A204.1 (cell line): ENCODE results near the gene ROPN1.
"Not testable (repeated sequence)": the region's sequence is repeated elsewhere in the genome, so short reads cannot be mapped to it uniquely, and the experiment has no call there.

Experiments used
- FAIRE-seq: peaks from 2 replicates; lab custom pipeline; 2012; peaks lifted over from hg19 to GRCh38; lab: Jason Lieb, UNC

The ROPN1 gene

DNA sequence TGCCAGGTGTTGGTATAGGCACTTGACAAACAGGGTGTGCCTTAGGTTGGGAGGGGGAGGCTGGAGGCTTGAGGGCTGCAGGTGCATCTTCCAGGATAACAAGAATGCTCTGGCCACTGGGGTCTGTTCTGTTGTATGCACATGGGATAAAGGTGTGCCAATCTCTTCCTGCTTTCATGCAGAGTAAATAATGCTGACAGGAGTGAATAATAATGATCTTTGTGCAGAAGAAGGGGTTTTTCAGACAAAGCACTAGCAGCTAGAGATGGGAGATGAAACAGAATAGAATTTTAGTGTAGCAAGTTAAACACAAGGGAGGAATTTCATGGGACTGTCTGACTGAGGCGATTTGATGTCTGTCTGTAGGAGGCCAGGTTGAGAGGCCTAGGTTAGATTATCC is 1.9 kb upstream of the ROPN1 start:
- no peak for FAIRE-seq

GRCh38 chr3:123986427-123986826 is 5.5 kb downstream of the ROPN1 start:
- FAIRE-seq = no peak

GRCh38 chr3:123984957-123985356 is 7.0 kb downstream of the ROPN1 start:
- no peak for FAIRE-seq

DNA sequence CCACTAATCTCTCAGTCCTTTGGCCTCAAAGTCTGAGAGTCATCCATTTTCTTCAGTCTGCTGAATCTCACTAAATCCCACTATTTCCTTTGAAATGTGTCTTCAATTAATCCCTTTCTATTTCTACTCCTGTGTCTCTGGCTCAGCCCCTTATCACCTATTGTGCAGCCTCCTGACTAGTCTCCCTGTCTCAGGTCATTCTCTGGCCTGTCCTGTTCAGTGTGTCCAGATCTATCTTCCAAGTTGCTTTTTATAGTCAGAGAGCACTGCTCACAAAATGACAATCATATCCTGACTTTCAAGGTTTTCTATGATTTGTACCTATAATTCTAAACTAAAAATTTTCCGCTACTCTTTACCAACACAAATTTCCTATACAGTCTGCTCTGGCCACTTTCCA is 7.6 kb downstream of the ROPN1 start:
- no peak for FAIRE-seq

DNA sequence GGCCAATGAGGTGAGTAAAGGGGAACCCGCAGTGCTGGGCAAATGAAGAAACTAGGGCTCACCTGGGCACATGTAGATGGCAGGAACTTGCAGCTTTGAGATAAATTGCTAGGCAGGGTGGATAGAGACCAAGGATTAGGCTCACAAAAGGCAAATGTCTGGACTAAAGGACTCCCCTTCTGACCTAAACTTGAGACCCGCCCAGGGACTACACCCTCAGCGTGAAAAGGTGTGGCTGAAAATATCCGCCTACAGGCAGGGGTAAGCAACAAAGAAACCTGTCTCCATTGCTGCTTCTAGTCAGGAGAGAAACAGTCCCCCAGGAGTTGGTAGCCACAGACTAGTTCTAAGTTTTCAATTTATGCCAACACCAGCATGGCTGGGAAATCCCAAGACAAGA is 10.6 kb downstream of the ROPN1 start:
- not testable (repeated sequence) for FAIRE-seq

- FAIRE-seq = no peak
These were observed 11.4 kb downstream of the ROPN1 start for GRCh38 chr3:123980539-123980938.

- FAIRE-seq = not testable (repeated sequence)
These were observed 12.1 kb downstream of the ROPN1 start for GRCh38 chr3:123979525-123980501.

DNA sequence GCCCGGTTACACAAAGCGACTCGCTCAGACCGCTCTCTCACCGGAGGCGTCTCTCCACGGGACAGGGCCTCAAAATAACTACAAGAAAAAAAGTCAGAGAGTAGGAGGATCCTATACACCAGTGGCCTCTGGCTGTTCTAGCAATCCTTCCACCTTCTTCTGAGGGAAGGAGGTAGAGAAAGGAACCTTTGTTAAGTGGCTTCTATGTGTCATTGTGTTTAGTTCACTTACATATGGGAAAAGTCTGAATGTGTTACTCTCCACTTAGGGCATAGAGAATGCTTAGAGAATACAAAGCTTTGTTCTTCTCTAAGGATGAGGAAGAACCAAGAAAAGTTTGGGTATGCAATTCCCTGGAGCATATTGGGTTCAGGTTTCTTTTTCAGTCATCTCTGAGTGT is 15.0 kb downstream of the ROPN1 start:
- FAIRE-seq = not testable (repeated sequence)

GRCh38 chr3:123976181-123976898 is 15.6 kb downstream of the ROPN1 start:
- FAIRE-seq = not testable (repeated sequence)

DNA sequence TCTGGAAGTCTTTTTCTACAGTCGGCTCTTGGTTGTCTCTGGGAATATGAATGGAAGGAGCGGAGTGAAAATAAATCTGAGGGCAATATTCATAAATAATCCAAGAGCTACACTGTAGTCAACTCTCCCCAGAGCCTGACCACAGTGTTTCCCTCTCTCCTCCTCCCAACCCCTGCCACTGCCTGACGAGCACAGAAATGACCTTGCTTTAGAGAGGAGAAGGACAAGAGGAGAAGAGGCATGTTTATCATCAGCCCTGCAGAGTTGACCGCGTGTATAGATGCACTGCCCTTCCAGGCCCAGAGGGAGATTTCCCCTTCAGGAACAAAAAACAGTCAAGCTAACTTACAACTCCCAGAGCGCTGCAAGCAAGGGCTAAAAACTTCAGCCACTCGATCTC is 16.9 kb downstream of the ROPN1 start:
- FAIRE-seq = not testable (repeated sequence)

- FAIRE-seq = no peak
These were observed 20.5 kb downstream of the ROPN1 start for GRCh38 chr3:123971406-123971805.

DNA sequence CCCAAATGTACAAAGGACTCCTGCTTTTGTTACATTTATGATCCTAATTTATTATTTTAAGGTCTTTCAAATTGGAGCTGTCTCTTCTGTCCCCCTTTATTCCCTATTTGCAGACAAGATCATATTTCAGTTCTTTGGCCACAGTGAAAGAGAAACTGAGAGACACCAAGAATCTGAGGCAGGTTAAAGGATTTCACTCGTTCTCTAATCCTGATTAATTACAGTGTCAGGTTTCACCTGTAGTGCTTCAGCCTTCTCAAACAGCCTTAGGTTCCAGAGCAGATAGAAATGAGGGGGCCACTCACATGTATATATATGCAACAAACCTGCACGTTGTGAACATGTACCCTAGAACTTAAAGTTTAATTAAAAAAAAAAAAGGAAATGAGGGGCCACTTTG is 24.7 kb downstream of the ROPN1 start:
- FAIRE-seq = not testable (repeated sequence)

DNA sequence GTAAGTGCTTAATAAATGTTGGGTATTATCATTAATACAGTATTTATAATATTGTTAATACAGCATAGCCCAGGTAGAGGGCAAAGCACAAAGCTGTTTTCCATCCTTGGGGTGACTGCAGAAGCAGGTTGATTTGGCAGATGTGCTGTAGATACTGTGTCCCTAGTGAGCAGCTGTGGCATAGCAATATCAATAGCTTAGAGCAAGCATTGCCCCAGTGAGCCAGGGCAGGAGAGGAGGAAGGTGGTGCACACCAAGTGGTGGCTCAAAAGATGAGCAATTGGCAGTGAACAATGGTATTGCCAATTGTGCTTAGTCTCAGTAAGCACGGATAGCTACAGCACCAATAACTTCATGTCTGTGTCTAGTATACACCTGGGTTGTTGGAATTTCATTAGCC is 25.1 kb downstream of the ROPN1 start:
- FAIRE-seq = not testable (repeated sequence)

DNA sequence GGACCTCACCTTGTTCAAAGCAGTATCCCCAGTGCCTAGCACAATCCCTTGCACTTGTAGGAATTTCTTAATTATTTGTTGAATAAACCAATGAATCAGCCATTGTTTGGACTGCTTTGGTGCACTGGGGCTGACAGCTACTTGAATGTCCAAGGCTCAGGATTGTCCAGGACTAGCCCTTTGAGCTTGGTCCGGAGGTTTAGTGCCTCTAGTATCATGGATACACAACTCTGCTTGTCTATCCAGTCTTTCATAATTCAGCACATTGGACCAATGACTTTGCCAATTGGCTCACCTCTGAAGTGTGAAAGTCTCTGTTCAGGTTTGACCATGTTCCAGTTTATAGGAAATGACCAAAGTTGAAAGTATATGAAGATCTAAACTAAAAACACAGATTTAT is 27.1 kb downstream of the ROPN1 start:
- not testable (repeated sequence) for FAIRE-seq

DNA sequence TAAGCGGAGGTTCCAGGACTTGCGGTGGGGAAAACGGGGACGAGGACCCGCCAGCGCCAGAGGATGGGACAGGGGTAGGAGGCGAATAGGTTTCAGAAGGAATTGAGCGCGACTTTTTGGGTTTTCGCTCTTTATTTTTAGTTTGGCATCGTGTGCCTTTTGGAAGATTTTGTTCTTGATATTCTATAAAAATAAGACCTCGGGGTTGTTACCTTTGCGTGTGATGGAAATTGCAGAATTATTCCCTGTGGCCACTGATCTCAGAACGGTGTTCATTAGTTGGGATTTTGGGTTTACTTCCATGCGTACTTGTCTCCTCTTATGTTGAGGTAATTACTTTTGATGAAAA is 30.4 kb downstream of the ROPN1 start:
- FAIRE-seq = no peak

GRCh38 chr3:123960781-123961507 is 31.0 kb downstream of the ROPN1 start, which contains the start of gene CCDC14:
Gene CCDC14 (minus strand): TSS chr3:123961229. CDS start chr3:123961173, 56 bp downstream.
- no peak for FAIRE-seq

DNA sequence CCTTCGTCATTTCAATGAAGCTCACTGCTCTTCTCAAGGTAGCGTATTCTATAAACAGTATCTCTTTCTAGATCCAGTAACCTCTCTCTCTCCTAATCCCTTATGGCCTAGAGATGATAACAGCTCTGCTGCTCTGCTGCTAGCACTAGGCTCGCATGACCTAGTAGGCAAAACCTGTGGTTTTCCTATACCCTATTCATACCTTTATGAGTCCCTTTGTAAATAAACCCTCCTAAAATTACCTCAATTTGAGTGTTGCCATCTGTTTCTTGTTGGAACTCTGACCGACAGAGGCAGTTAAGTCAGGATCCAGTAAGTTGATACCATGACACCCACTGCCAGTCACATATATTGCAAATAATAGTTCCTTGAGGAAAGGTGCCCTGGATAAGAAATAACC is 38.2 kb downstream of the ROPN1 start:
- FAIRE-seq = no peak

DNA sequence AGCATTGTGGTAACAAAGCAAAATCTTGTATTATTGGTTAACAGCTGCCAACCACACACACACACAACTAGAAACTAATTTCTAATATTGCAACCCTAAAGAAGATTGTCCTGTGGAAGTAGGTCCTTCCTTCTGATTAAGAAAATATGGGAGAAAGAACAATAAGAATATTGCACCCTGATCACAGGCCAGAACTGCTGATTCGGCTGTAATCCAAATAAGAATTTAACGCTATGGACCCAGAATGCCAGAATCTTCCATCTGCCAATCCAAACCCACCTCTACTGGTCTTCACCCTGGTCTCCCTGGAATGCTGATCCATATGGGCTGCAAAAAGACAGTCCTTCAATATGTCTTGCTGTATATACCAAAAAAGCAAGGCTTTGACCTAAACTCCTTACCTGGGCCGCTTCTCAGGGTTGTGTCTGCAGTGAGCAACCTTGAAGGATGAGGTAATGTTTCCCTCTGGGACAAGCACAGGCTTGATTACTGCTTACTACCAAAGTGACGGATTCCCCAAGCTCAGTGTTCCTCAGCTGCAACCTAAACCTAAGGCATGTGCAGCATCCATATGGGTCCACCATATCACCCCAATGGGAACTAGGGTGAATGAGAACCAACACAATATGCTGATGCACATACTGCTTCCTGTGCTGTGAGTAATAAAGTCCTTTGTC is 38.9 kb downstream of the ROPN1 start:
- FAIRE-seq = no peak

DNA sequence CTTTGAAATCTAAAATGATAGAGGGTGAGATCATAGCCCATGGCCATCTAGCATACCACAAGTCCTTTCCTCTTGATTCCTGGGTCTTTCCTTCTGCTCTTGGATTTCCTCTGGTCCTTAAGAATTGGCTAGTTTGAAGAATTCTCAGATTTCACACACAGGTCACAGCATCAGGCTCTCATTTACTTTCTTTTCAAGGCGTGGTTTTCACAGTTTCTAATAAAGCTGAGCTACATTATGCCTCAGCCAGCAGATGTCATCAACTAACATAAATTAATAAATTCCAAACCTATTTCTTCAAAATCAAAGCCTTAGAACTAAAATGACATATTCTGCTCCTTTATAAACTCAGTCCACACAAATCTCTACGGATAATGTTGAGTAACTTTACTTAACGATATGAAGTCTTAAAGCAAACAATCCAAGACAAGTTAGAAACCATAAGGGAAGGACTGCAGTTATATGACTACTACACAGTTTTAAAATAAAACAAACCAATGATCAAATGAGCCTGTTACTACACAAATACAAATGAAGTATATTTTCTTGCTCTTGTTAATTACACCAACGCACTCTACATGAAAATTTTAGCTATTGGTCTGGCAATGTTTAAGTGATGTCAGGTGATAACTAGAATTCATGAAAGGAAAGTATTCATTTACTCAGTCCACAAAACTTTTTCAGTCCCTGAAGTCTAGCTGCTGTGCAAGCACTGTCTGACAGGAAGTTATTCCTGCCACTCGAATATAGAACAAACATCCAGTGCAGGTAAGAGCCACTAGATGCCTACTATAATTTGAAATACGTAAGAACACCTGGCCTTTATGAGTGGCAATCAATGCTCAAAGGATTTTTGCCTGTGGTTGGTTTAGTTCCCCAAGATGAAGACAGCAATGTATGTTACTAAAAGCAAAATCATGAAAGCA is 40.1 kb downstream of the ROPN1 start:
- FAIRE-seq = no peak

DNA sequence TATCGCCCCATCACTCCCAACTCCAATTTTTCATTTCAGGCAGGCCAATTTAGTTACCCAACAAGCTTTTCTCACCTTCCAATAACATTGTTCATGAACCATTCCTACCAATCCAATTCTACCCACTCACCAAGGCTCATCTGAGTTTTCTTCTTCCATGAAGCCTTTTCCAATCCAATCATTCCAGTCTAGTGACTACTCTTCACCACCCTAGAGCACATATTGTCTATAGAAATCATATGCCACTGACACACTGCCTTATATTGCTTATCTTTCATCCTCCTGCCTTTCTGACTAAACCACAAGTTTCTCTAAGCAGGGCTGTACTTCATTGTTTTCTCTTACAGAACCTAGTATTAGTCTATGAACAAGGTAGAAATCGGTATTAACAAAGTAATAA is 42.3 kb downstream of the ROPN1 start:
- no peak for FAIRE-seq

- no peak for FAIRE-seq
These were observed 43.5 kb downstream of the ROPN1 start for GRCh38 chr3:123948449-123948848.
